Measurements from ENCODE around the gene HIBCH. TPM values are rescaled to one million over a fixed set of nuclear protein-coding genes. Genes with fewer than 3 reads are reported as not detected.

HIBCH gene
- total RNA-seq, 2 donors from 2014 or later = 31.4 to 34.4 TPM

DNA sequence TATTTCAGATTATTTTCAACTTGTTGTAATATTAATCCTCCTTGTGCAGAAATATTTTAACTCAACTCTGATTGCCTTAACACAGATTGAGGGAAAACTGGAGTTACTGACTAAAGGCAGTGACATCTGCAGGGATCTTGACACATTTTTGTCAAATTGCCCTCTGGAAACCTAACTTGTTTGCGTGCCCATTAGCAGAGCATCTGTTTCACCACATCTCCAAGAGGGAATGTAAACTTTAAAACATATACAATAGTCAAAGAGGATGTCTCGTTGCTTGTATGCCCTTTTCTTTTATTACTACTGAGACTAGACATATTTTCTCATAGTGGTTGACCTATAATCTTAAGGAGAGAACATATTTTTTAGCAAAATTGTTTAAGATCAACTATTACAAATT, 38.0 kb upstream of the HIBCH start:
- Histone ChIP-seq H3K9me3 (no peaks in the 10 kb centered on the region), H3K4me1 (ENCODE audit: control insufficient read depth in 1 of 2, low read depth in 2 of 2) (peaks cover 6 to 42% of the 10 kb centered on the region in 2 donors), H3K27me3 (replicated peaks; ENCODE audit: insufficient read depth) (no peaks in the 10 kb centered on the region), H3K36me3 (no peaks in the 10 kb centered on the region), H3K27ac (no peak overlapping the region), H3K4me3 (no peak overlapping the region)
- no peak for ATAC-seq (ENCODE audit: insufficient number of reproducible peaks, low FRiP score, low read depth)
- TF ChIP-seq, protein P1, sequence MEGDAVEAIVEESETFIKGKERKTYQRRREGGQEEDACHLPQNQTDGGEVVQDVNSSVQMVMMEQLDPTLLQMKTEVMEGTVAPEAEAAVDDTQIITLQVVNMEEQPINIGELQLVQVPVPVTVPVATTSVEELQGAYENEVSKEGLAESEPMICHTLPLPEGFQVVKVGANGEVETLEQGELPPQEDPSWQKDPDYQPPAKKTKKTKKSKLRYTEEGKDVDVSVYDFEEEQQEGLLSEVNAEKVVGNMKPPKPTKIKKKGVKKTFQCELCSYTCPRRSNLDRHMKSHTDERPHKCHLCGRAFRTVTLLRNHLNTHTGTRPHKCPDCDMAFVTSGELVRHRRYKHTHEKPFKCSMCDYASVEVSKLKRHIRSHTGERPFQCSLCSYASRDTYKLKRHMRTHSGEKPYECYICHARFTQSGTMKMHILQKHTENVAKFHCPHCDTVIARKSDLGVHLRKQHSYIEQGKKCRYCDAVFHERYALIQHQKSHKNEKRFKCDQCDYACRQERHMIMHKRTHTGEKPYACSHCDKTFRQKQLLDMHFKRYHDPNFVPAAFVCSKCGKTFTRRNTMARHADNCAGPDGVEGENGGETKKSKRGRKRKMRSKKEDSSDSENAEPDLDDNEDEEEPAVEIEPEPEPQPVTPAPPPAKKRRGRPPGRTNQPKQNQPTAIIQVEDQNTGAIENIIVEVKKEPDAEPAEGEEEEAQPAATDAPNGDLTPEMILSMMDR (IDR thresholded peaks at IDR 0.05) = no peak
- no peak for DNase-seq (ENCODE audit: low spot score)

DNA sequence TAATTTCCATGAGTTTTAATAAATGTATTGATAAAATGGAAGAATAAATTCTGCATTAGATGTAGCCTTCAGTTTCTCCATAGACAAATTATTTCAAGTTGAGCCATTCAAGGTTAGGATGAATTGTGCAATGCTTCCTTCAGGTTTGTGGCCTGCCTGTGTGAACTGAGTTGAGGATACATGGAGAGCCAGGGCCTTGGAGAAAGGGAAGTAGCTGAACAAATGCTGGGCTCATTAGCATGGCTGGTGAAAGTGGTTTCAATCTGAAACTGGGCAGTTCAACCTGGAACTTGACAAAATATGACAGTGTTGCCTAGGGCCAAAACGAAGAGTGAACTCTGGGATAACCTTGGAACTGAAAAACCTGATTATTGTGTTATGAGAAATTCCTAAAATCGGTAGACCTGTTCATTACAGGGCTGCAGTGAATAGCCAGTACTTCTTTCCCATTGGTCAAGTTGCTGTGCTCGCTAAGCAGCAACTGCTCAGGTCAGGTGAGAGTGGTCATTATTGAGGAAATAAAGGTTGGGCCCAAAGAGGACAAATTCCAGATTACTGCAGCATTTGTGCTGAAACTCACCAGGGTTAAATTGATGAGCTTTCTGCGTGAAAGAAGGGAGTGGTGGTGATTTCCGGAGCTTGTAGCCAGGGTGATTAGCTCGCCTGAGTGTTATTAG, 36.5 kb upstream of the HIBCH start:
- ATAC-seq (ENCODE audit: insufficient number of reproducible peaks, low FRiP score, low read depth) (no peak), DNase-seq (ENCODE audit: low spot score) (no peak)
- TF ChIP-seq, protein P1 (IDR thresholded peaks at IDR 0.05) = no peak
- peaks cover 6 to 44% of the 10 kb centered on the region in 2 donors for H3K4me1 ChIP-seq (ENCODE audit: control insufficient read depth in 1 of 2, low read depth in 2 of 2)
- no peaks in the 10 kb centered on the region for H3K27me3 ChIP-seq (replicated peaks; ENCODE audit: insufficient read depth)
- no peak overlapping the region for H3K27ac ChIP-seq
- no peaks in the 10 kb centered on the region for H3K9me3 ChIP-seq
- no peak overlapping the region for H3K4me3 ChIP-seq
- H3K36me3 ChIP-seq = no peaks in the 10 kb centered on the region

DNA sequence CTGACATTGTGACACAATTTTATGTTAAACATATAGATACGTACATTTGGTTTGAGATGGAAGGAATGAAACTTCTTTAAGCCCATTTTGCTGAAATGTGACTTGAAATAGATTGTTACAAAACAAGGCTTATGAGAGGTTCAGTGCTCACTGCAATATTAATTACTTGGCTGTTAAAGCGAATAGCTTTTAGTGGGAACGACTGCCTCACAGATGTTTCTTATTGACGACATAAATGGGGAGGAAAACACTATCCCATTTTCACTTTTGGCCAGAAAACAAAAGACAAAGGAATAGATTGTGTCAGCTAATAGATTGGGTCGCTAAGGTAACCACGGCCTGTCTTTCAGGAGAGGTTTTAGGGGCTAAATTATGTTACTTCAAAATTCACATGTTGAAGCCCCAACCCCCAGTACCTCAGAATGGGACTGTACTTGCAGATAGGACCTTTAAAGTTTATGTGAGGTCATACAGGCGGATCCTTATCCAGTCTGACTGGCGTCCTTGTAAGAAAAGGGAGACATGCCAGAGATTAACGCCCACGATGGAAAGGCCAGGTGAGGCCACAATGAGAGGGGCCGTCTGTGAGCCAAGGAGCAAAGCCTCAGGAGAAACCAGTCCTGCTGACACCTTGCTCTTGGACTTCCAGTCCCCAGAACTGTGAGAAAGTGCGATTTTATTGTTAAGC, 34.5 kb upstream of the HIBCH start:
- Histone ChIP-seq H3K4me1 (ENCODE audit: control insufficient read depth in 1 of 2, low read depth in 2 of 2) (peaks cover 0 to 29% of the 10 kb centered on the region in 2 donors), H3K4me3 (no peak overlapping the region), H3K36me3 (no peaks in the 10 kb centered on the region), H3K9me3 (no peaks in the 10 kb centered on the region), H3K27ac (no peak overlapping the region), H3K27me3 (replicated peaks; ENCODE audit: insufficient read depth) (no peaks in the 10 kb centered on the region)
- TF ChIP-seq, protein P1 (IDR thresholded peaks at IDR 0.05) = no peak
- no peak for ATAC-seq (ENCODE audit: insufficient number of reproducible peaks, low FRiP score, low read depth)
- DNase-seq (ENCODE audit: low spot score) = no peak

DNA sequence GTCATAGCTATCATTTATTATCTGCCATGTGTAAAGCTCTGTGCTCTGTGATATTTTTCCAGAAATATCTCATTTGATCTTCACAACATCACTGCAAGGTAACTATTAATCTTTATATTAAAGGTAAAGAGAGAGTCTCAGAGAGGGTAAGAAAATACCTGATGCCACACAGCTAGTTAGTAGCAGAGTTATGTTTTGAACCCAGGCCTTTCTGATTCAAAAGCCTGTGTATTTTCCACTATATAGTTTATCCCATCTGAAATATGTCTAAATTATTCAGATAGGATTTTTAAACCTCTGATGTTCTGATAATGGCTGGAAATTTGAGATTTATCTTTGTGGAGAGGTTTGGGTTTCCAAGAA, 33.9 kb upstream of the HIBCH start:
- peak overlapping the region in 1 of 2 donors; percentile 43 for H3K27ac ChIP-seq

More for the DNA sequence above, 33.9 kb upstream of the HIBCH start:
- Histone ChIP-seq H3K9me3 (no peaks in the 10 kb centered on the region), H3K4me1 (ENCODE audit: control insufficient read depth in 1 of 2, low read depth in 2 of 2) (peaks cover 0 to 23% of the 10 kb centered on the region in 2 donors), H3K36me3 (no peaks in the 10 kb centered on the region), H3K4me3 (no peak overlapping the region), H3K27me3 (replicated peaks; ENCODE audit: insufficient read depth) (no peaks in the 10 kb centered on the region)
- TF ChIP-seq, protein P1 (IDR thresholded peaks at IDR 0.05) = no peak
- no peak for DNase-seq (ENCODE audit: low spot score)
- no peak for ATAC-seq (ENCODE audit: insufficient number of reproducible peaks, low FRiP score, low read depth)

Data from thoracic aorta (tissue), 2 donors.